GM19351 (cell line): ENCODE measurements around the gene NELFB.

Source experiments
- ATAC-seq: cut with Tn5 transposase; IDR thresholded peaks from one replicate; pipeline ENCODE4 v1.9.1; 2021; ENCODE audit warnings: mild to moderate bottlenecking, moderate library complexity; ENCODE audit not compliant: unreplicated experiment

The NELFB gene

GRCh38 chr9:137280474-137281344, 25.6 kb downstream of the NELFB start:
- no peak for ATAC-seq

GRCh38 chr9:137281345-137282116, 26.4 kb downstream of the NELFB start:
- no peak for ATAC-seq

GRCh38 chr9:137286975-137287383, 31.9 kb downstream of the NELFB start:
- ATAC-seq, result no peak

GRCh38 chr9:137293094-137293481, 38.0 kb downstream of the NELFB start:
- no peak for ATAC-seq

- ATAC-seq, result no peak
Observed at GRCh38 chr9:137293482-137294090, 38.5 kb downstream of the NELFB start.

GRCh38 chr9:137294091-137294680, 39.1 kb downstream of the NELFB start:
- ATAC-seq, result no peak

- no peak for ATAC-seq
Observed at GRCh38 chr9:137294681-137295237, 39.6 kb downstream of the NELFB start.

- peak; percentile 48 for ATAC-seq
Observed at GRCh38 chr9:137295238-137295811, 40.2 kb downstream of the NELFB start.

- ATAC-seq, result no peak
Observed at GRCh38 chr9:137295849-137296669, 40.9 kb downstream of the NELFB start.

- no peak for ATAC-seq
Observed at GRCh38 chr9:137296670-137297664, 41.8 kb downstream of the NELFB start.

GRCh38 chr9:137297966-137298365, 42.8 kb downstream of the NELFB start:
- ATAC-seq, result no peak

- ATAC-seq, result no peak
Observed at GRCh38 chr9:137298401-137299202, 43.5 kb downstream of the NELFB start.

- no peak for ATAC-seq
Observed at GRCh38 chr9:137299203-137299565, 44.1 kb downstream of the NELFB start.

- ATAC-seq, result no peak
Observed at GRCh38 chr9:137299938-137300337, 44.8 kb downstream of the NELFB start.

GRCh38 chr9:137300567-137301080, 45.5 kb downstream of the NELFB start:
- no peak for ATAC-seq

- ATAC-seq, result peak; percentile 23
Observed at GRCh38 chr9:137301081-137301947, 46.2 kb downstream of the NELFB start.

- peak; percentile 78 for ATAC-seq
Observed at GRCh38 chr9:137302118-137302448, 47.0 kb downstream of the NELFB start, which contains the start of gene NRARP. NRARP (minus strand) TSS chr9:137302271; CDS start chr9:137301928, 343 bp downstream.
